RWPE1 (cell line): ENCODE measurements around the gene ADD2.

ENCODE experiments used
- CTCF ChIA-PET: fragments of 350-600 bp; sonication (Branson Sonifier 250); formaldehyde crosslinking; extraction: SDS; loops from one replicate; lab custom pipeline; 2021; lab: Yijun Ruan, JAX
- POLR2A ChIA-PET: fragments of 400-600 bp; formaldehyde crosslinking; extraction: SDS; loops from one replicate; lab custom pipeline; 2020; ENCODE audit warnings: antibody characterized with exemption; ENCODE audit not compliant: low non-redundant PET; lab: Yijun Ruan, JAX
- DNase-seq: peaks from one replicate; pipeline ENCODE4 v3.0.0; 2012; ENCODE audit warnings: low spot score
- H3K27ac ChIP-seq: fragments of 450-650 bp; 2 replicates; pipeline ENCODE4 v1.5.1; 2017
- CTCF ChIP-seq: fragments of 450-650 bp; conservative IDR thresholded peaks from 2 replicates; pipeline ENCODE4 v1.5.1; 2017; ENCODE audit warnings: low read depth, mild to moderate bottlenecking

The ADD2 gene

GRCh38 chr2:70705160-70705850 lies 62.7 kb downstream of the ADD2 start:
- POLR2A ChIA-PET = no interaction called here
- H3K27ac ChIP-seq = no peak overlapping the region
- CTCF ChIA-PET = no interaction called here
- no peak for TF ChIP-seq CTCF
- no peak for DNase-seq

GRCh38 chr2:70703900-70704549 lies 64.0 kb downstream of the ADD2 start:
- CTCF ChIA-PET = no interaction called here
- no peak overlapping the region for H3K27ac ChIP-seq
- no peak for TF ChIP-seq CTCF
- no peak for DNase-seq
- POLR2A ChIA-PET = no interaction called here

- DNase-seq = no peak
- POLR2A ChIA-PET = no interaction called here
- no peak for TF ChIP-seq CTCF
- no peak overlapping the region for H3K27ac ChIP-seq
- CTCF ChIA-PET = no interaction called here
These were observed 65.1 kb downstream of the ADD2 start for GRCh38 chr2:70702711-70703395.

- no peak overlapping the region for H3K27ac ChIP-seq
- ChIA-PET CTCF (no interaction called here), POLR2A (no interaction called here)
- DNase-seq = no peak
- TF ChIP-seq CTCF = no peak
These were observed 69.2 kb downstream of the ADD2 start for GRCh38 chr2:70698847-70699246.

GRCh38 chr2:70697603-70698383 lies 70.2 kb downstream of the ADD2 start:
- no peak for DNase-seq
- no peak for TF ChIP-seq CTCF
- ChIA-PET POLR2A (no interaction called here), CTCF (interaction anchor here (0.6 kb wide), 1 partner anchor 83 kb away, joined by 3 read pairs; no protein-coding TSS in a partner anchor)
- no peak overlapping the region for H3K27ac ChIP-seq

GRCh38 chr2:70696142-70696541 lies 71.9 kb downstream of the ADD2 start:
- POLR2A ChIA-PET = no interaction called here
- TF ChIP-seq CTCF = no peak
- no peak for DNase-seq
- CTCF ChIA-PET = no interaction called here
- H3K27ac ChIP-seq = no peak overlapping the region
